ENCODE results near the gene GNG7.

GNG7 gene

GRCh38 chr19:2462635-2463421 is 239.7 kb downstream of the GNG7 start:
- DNase-seq (ENCODE audit: low spot score), result peak; percentile 91

- DNase-seq (ENCODE audit: low spot score), result peak; percentile 87
Measured at GRCh38 chr19:2461751-2462634, 240.5 kb downstream of the GNG7 start.
